GM23338 (cell line): ENCODE results near the gene SMCO2. TPM values are rescaled to one million over a fixed set of nuclear protein-coding genes. Genes with fewer than 3 reads are reported as not detected.

ENCODE experiments used
- polyA plus RNA-seq: library from polyadenylated mRNA; unstranded; fragments of >200 nt; fragmentation: Nextera tagmentation; extraction: Ambion mirVana; gene quantifications from 2 replicates; pipeline ENCODE4 v1.2.1, GENCODE V29; 2016
- total RNA-seq: library from RNA; depleted of rRNA; stranded (reverse); fragments of >200 nt; shearing (Covaris generic); gene quantifications from 2 replicates; pipeline ENCODE4 v1.2.3, GENCODE V29; 2014; rRNA removed

Gene SMCO2
- total and polyA plus RNA-seq, 2 experiments from 2014 or later: 0.86 TPM; not detected in 1

Other genes starting within 250 kb of the SMCO2 start
- gene STK38L, start 202.4 kb upstream of the SMCO2 start, total RNA-seq: 56.5 and 59.7 TPM in 2 replicates
- gene STK38L, start 202.4 kb upstream of the SMCO2 start, polyA plus RNA-seq: 28.9 and 31.0 TPM in 2 replicates
- gene BMAL2, start 113.9 kb upstream of the SMCO2 start, total RNA-seq: 15.9 and 18.2 TPM in 2 replicates
- 4.3 and 5.5 TPM in 2 replicates for gene BMAL2, start 113.9 kb upstream of the SMCO2 start, polyA plus RNA-seq
- gene PPFIBP1, start 77.5 kb downstream of the SMCO2 start, total RNA-seq: 27.0 and 33.2 TPM in 2 replicates
- gene PPFIBP1, start 77.5 kb downstream of the SMCO2 start, polyA plus RNA-seq: 38.9 and 41.9 TPM in 2 replicates
- gene REP15, start 249.7 kb downstream of the SMCO2 start, total RNA-seq: 0.38 and 0.66 TPM in 2 replicates
- 0.89 and 1.0 TPM in 2 replicates for gene REP15, start 249.7 kb downstream of the SMCO2 start, polyA plus RNA-seq